ENCODE data around the gene CCDC61. TPM values are rescaled to one million over a fixed set of nuclear protein-coding genes. Genes with fewer than 3 reads are reported as not detected.

CCDC61 gene
- total RNA-seq, 1 experiment from 2014 or later, result 16.9 TPM

- H2BK20ac ChIP-seq (ENCODE audit: low read depth, low read length, poor library complexity, severe bottlenecking), result no peak overlapping the region
- H3K56ac ChIP-seq (ENCODE audit: insufficient read length, low read depth, low read length), result no peak overlapping the region
- no peaks in the 10 kb centered on the region for H3K9me3 ChIP-seq (ENCODE audit: control insufficient read depth, low read depth, low read length)
- no peak overlapping the region for H4K5ac ChIP-seq (ENCODE audit: insufficient read length, low read depth, low read length)
- WGBS (ENCODE audit: extremely low coverage, insufficient read length, low lambda C conversion rate), result no CpG with 5 or more reads among the region's 48 CpGs
- H2BK12ac ChIP-seq (ENCODE audit: insufficient read length, low read depth, low read length), result no peak overlapping the region
- H2BK15ac ChIP-seq (ENCODE audit: low read depth, low read length), result peak overlapping the region; percentile 90; the same call in 1 of the 2 replicates
- H2BK5ac ChIP-seq (ENCODE audit: insufficient read length, low read length), result no peak overlapping the region
- H3K79me1 ChIP-seq (ENCODE audit: insufficient read depth, low read depth, low read length, poor library complexity, severe bottlenecking), result no peaks in the 10 kb centered on the region
- H3K27me3 ChIP-seq (ENCODE audit: insufficient read depth, low read length), result peaks cover 7% of the 10 kb centered on the region; the same call in 1 of the 2 replicates
- H2BK120ac ChIP-seq (ENCODE audit: low read depth, low read length, poor library complexity, severe bottlenecking), result no peak overlapping the region
- H3T11ph ChIP-seq (ENCODE audit: low read length), result no peak overlapping the region
- H3K4me2 ChIP-seq (ENCODE audit: insufficient read depth, insufficient read length, low read length), result peak overlapping the region; percentile 99
- no peak overlapping the region for H2AFZ ChIP-seq (ENCODE audit: low read length)
- H4K8ac ChIP-seq (replicated peaks; ENCODE audit: insufficient read length, low read depth, low read length), result no peak overlapping the region
- peaks cover 25% of the 10 kb centered on the region for H3K27me3 Mint-ChIP-seq (ENCODE audit: low read depth)
- H3K23ac ChIP-seq (ENCODE audit: insufficient read length, low read depth, low read length), result no peak overlapping the region
- no peaks in the 10 kb centered on the region for H4K20me1 ChIP-seq (ENCODE audit: control insufficient read depth, insufficient read depth, insufficient read length)
- H3K14ac ChIP-seq (ENCODE audit: insufficient read depth, low read length), result peak overlapping the region; percentile 36; the same call in 1 of the 2 replicates
- no peak overlapping the region for H3K4ac ChIP-seq (ENCODE audit: low read depth, low read length)
- no peaks in the 10 kb centered on the region; a peak in 1 of 5 replicates for H3K9me3 Mint-ChIP-seq
- H3K4me1 ChIP-seq (ENCODE audit: insufficient read depth, low read length), result no peaks in the 10 kb centered on the region
- peaks cover 17% of the 10 kb centered on the region for H3K23me2 ChIP-seq (ENCODE audit: insufficient read length, low read depth, low read length, poor library complexity, severe bottlenecking)
- DNase-seq, result peak; percentile 92
- H2AK5ac ChIP-seq (ENCODE audit: insufficient read length, low read length), result no peak overlapping the region
- peak overlapping the region; percentile 76 for H3K18ac ChIP-seq (ENCODE audit: insufficient read length, low read depth, low read length)
- no peaks in the 10 kb centered on the region for H3K79me2 ChIP-seq (ENCODE audit: insufficient read depth, low read length)
- H3K9ac ChIP-seq (ENCODE audit: extremely low read depth, insufficient read length, low read length), result peak overlapping the region; percentile 44
- peak overlapping the region; percentile 67 to 84 for H3K4me3 Mint-ChIP-seq
- H3K36me3 Mint-ChIP-seq (ENCODE audit: insufficient read depth in 1 of 3, low read depth in 3 of 3), result peaks cover 1 to 7% (median 2%) of the 10 kb centered on the region in 3 experiments; a peak in 6 of 7 replicates
- TF ChIP-seq CTCF (conservative IDR thresholded peaks at IDR 0.05), result peak; percentile 93
- H3K4me1 Mint-ChIP-seq, result peaks cover 17 to 27% of the 10 kb centered on the region in 2 experiments
- no peak overlapping the region for H3K27ac ChIP-seq (ENCODE audit: insufficient read length, low read depth, low read length)
- H4K91ac ChIP-seq (ENCODE audit: insufficient read length, low read depth, low read length), result no peak overlapping the region
- no peak overlapping the region for H3K27ac Mint-ChIP-seq
Observed at GRCh38 chr19:46016426-46017094, 21.3 kb downstream of the CCDC61 start.
